GM19397 (cell line): ENCODE results near the gene SIPA1L3.

Experiments used
- ATAC-seq: cut with Tn5 transposase; IDR thresholded peaks from one replicate; pipeline ENCODE4 v1.9.1; 2021; ENCODE audit warnings: mild to moderate bottlenecking, moderate library complexity; ENCODE audit not compliant: unreplicated experiment

SIPA1L3 gene

DNA sequence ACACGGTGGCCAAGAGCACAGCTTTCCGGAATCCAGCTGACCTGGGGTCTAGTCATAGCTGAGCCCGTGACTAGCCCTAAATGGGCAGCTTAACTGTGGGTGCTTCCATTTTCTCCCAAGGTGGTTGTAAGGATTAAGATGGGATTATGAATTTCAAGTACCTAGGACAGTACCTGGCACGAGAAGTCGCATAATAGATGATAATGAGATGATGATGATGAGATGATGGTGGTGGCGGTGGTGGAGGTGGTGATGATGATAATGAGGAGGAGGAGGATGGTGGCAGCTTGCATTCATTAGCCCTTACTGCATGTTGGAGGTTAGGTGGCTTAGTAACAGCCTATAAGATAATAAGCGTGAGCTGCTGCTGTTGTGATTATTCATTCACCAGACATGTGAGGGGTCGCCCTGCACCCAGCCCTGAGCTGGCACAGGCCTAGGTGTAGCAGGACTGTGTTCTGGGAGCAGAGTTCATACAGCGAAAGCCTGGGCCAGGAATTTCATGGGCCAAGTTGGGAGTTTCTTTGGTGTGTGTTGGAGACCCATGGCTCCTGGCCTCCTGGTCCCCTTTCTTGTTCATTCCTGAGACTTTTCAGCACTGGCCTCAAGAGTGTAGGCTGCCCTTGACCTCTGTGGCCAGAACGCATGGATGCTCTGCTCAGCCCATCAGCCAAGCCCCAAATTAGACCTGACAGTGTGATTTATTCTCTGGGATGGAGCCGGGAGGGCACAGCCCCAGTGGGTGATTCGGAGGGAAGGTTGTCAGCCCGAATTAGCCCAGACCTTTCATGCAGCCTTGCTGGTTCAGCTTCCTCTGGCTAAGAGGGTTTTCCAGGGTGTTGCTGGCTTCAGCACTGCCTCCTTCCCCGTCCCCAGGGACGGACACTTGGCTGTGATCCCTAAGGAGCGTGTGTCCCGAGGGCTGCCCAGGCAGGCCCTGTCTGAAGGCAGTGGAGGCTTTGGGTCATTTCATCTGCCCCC, 128.8 kb downstream of the SIPA1L3 start:
- ATAC-seq, result no peak

DNA sequence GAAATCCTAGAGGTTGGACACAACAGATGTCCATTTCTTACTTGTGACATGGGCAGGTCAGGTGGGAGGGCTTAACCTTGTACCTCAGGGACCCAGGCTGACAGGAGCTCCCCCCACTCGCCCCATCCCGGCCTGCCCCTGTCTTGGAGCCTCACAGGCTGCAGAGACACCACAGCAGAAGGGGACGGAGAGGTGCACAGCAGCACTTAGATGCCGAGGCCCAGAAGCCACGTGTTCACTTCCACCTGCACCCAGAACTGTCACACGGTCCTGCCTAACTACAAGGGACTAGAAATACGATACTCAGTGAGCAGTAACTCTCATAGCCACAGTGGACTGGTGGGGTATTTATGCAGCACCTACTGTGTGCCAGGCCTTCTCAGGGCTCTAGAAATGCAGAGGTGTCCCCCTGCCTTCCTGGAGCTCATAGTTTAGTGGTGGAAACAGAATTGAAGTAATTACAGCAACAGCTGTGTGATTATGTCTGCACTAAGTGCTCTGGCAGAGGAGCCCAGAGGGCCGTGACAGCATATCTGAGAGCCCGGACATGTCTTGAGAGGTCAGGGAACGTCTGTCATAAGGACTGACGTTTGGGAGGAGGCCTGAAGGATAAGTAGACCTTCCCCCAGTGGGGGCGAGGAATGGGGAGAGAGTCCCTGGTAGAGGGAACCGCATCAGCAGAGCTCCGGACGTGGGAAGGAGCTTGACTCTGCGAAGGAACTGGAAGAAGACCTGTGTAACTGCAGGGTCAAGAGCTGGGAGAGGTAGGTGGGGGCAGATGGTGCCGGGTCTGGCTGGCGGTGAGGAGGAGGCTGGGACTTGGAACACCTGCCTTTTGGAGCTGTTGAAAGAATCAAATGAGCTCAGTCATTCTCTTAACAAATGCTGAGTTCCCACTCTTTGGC, 130.0 kb downstream of the SIPA1L3 start:
- ATAC-seq, result no peak

DNA sequence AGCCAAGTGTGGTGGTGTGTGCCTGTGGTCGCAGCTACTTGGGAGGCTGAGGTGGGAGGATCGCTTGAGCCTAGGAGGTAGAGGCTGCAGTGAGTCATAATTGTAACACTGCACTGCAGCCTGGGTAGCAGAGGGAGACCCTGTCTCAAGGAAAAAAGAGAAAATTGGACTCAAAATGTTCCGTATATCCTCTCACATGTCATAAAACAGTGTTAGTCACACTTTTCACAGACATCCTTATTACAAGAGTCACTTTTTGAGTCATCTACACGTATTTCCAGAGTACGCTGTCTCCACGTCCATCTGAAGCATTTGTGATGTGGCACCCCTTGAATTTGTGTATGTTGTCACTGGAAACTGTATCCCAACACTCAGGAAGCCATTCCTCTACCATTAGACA, 133.0 kb downstream of the SIPA1L3 start:
- no peak for ATAC-seq

DNA sequence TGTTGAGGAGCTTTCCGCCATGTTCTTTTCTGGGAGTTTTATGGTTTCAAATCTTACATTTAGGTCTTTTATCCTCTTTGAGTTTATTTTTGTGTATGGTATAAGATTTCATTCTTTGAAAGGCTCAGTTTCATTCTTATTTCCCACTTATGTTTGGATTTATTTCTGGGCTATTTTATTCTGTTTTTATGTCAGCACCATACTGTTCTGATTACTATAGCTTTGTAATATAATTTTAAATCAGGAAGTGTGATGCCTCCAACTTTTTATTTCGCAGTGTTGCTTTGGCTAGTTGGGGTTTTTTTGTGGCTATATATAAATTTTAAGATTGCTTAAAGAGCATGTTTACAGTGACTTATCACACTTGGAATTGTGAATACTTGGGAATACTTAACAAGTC, 135.1 kb downstream of the SIPA1L3 start:
- no peak for ATAC-seq

DNA sequence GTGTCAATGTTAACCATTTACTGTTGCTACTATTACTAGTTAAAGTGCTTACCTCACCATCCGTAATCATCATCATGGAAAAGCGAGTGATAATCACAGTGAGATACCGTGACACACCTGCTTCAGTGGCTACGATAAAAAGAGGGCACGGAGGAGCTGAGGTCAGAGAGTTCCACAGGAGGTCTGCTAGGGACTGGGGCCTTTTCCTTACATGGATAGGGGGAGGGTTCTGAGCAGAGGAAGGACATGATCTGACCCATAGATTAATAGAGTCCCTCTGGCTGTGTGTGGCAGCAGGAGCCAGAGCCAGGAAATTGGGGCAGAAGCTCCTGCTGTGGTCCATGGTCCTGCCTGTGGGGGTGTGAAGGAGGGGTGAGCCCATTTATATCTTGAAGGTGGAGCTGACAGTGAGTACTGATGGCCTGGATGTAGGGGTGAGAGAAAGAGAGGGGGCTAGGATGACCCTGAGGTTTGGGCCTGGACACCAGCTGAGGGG, 136.7 kb downstream of the SIPA1L3 start:
- ATAC-seq, result no peak

DNA sequence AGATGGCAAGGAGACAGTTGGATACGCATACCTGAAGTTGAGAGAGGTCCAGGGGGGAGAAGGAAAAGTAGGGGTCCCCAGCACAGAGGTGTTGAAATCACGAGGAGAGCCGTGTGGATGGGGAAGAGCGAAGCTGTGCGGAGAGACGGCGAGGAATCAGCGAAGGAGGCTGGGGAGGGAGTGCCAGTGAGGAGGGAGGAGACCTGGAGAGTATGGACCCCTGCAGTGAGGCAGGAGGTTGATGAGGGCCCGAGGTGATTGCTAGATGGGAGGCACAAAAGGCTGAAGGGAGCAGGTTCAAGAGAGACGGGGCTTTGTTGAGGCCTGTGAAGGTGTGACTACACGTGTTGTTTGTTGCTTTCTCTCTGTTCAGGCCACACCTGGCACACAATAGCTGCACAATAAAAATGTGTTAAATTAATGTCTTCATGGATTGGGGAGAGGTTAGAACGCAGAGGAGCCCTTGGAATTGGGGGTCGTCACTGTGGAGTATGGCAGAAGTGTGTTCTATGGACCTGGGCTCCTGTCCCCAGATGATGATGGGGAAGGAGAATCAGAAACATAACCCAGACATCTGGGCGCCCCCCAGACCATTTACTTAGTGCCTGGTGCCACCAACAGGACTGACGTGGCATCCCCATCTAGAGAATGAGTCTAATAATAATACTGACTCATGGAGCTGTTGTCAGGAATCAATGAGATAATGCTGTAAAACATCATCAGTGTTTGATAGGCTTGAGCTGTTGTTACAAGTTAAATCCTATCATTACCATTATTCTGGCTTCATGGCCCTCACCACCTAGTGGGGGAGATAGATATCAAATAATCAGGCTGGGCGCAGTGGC, 137.5 kb downstream of the SIPA1L3 start:
- ATAC-seq, result no peak

DNA sequence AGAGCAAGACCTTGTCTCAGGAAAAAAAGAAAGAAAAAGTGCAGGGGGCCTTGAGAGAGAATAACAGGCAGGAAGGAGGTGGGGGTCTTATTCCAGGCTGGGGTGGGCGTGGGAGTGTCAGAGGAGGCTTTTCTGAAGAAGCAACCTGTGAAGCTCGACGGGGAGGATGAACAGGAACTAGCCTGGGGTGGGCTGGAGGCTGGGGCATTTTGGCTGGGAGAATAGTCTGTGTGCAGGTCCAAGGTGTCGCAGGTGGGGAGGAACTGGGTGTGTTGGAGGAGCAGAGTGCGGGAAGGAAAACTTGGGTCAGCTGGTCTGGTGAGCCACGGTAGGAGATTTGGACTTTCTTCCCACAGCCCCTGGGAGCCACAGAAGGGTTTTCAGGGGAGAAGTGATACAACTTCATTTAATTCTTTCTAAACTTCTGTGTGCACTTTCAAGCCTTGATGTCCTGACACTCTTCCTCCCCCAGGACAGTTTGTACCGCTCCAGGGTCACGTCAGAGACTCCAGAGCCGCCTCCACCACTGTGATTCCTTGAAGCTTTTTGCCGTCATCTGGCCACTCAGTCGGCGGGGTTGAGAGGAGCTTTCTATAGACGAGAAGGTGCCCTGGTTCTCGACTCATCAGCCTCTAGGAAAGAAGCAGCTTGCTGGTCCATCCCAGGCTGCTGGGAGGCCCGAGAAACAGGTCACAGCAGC, 138.7 kb downstream of the SIPA1L3 start:
- ATAC-seq, result no peak

DNA sequence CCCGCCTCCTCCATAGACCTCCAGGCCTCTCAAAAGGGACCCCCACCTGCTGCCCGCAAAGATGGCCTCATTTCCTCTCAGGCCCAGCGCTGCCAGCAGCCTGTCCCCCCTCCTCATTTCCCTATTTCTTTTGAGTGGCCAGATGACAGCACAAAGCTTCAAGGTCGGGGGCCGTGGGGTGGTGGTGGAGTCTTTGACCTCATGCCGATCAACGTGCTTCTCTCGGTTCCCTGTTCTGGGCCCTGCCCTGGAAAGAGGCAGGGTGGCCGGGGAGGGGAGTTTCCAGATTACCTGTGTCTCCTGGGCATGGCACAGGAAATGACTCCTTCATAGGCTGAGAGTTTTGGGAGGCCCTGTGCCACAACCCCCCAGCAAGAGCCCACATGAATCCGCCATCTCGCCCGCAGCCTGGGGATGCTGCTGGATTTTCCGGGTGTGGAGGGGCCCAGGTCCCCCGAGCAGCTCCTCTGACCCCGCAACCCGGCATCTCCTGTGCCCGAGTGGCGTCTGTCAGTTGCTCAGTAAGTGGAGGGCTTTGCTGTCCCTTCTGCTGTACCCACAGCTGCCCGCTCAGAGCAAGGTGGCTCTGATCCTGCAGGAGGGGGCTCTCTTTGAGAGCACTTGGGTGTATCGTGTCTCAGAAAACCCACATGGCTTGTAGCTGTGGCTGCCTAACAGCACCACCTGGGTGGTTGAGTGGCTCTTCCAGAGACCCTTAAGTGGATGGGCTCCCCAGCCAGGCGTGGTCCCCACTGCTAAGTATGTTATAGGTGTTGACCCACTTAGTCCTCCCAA, 139.4 kb downstream of the SIPA1L3 start:
- no peak for ATAC-seq

DNA sequence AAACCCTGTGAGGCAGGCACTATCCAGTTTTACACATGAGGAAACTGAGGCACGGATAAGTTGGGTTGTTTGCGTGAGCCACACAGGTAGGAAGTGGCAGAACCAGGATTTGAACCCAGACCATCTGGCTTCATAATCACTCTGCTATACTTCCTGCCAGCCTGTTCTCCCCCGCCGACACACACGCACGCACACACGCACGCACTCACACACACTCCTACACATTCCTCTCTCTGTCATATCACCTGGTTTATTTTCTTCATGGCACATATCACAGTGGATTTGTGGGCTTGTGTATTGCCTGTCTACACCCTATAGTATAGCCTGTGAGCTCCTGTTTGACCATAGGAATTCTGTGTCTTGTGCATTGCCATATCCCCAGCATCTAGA, 140.0 kb downstream of the SIPA1L3 start:
- ATAC-seq, result no peak

DNA sequence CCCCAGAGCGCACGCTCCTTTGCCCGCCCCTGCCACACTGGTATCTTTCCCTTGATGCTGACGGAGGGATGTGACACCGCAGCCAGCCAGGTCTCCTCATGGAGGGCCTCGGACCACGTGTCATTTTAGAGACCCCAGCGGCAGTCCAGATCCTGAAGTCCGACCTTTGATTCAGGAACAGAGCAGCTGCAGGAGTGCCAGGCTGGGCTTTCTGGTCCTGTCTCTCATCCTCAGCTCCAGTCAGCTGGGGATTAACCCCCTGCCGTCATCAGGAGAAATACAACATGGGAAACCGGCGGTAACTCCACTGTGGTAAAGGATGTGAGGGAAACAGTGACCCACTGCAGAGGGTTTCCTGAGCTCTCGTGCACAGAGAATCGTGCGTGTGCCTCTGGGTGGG, 140.6 kb downstream of the SIPA1L3 start:
- no peak for ATAC-seq

DNA sequence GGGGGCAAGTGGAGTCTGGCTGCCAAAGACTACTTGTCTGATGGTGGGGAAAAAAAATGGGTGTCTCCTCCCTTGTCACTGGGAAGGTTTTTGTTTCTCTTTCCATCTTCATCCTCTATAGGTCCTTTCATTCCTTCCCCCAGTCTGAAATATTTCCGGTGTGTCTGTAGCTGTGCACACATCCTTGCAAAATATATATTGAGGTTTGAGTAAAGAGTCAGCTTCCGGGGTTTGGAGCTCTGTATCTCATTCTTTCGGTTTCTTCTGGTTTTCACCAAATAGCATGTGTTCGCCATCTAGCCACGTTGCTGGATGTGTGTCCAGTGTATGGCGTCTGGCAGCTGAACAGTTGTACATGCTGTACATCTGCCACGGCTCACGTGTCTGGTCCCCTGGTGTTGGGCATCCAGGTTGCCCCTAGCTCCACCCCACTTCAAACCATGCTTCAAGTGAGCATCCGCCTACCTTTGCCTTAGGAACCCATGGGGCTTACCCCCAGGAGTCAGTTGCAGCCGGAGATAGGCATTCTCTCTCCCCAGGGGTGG, 142.2 kb downstream of the SIPA1L3 start:
- peak; percentile 39 for ATAC-seq

DNA sequence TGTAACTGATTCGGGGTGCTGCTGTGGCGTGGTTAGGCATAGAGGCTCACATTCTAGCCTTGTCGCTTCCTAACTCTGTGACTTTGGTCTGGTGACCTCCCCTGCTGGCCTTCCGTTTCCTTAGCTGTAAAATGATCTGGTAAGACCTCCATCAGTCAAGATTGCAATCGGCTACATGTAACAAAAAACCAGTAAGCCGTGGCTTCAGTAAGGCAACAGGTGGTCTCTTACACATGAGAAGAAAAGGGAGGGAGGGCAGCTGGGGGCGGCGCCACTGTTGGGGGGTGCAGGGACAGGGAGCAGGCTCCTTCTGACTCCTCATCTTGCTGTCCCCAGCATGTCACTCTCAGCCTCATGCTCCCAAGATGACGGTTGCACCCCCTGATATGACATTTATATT, 148.0 kb downstream of the SIPA1L3 start:
- ATAC-seq, result no peak

DNA sequence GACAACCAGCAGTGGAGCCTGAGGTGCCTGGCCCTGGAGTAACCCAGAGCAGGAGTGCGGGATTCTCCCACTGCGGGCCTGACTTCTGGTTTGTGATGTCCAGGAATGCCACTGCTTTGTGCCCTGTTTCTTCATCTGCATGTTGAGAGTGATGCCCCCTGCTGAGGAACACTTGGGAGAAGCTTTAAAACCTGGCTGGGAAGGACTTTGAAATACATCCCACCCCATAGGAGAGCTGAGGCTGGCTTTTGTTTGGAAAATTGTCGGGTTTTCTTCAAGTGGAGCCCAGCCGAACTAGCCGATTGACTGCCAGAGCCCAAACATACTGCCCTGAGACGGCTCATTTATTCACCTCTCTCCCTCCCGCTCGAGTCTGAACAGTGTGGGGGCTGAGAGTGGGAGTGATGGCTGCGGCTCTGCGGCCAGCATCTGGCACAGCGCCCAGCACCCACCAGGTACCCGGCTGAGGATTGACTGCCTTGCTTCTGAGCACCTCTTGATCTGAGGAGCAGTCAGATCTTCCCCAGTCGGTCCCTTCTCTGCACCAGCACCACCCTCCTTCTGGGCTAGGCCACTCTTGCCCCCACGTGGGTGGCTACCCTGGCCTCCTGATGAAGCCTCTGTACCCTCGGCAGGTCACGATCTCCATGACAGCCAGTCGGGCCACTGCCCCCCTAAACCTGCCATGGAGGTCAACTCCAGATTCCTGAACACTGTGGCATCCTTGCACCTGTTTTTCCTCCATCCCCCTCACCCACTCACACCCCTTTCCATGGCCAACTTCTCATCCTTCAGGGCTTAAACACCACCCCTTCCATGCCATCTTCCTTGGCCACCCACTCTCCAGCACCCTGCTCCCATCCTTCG, 148.9 kb downstream of the SIPA1L3 start:
- no peak for ATAC-seq

DNA sequence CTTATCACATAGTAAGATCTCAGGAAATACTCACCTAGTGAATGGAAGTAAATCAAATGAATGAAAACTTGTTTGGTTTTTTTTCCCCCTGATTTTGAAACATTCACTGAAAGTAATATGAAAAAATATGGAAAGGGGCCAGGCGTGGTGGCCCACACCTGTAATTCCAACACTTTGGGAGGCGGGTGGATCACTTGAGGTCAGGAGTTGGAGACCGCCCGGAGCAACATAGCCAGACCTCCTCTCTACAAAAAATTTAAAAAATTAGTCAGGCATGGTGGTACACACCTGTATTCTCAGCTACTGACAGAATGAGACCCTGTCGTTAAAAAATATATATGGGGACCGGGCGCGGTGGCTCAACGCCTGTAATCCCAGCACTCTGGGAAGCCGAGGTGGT, 149.6 kb downstream of the SIPA1L3 start:
- no peak for ATAC-seq

DNA sequence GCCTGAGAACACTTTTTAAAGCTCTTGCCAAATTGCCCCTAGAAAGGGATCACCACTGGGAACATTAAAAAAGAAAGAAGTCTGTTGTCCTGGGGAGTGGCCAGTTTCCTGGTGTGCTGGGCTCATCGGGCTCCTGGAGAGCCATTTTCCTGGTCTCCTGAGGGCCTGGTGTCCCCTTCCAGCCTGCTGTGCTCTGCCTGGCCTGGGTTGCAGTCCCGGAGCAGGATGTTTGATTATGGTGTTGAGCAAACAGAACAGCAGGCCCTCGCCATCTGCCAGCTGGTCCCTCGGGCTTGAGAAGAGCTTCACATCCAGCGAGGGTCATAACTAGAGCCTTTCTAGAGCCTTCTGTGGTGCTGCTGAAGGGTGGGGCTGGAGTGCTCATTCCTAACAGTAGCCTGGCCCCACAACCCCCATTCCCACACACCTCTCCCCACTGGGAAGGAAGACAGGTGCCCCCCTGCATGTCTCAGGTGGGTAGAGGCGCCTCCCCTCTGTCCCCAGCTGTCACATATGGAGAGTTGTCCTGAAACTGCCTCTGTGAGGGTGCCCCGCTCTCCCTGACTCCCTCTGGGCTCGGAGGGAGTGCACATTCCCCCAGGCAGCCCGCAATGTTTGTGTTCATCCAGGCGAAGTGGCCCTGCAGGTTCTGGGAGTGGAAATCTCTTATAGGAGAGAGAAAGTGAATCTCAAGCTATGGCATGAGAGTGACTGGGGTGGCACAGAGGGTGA, 151.1 kb downstream of the SIPA1L3 start:
- ATAC-seq, result no peak

DNA sequence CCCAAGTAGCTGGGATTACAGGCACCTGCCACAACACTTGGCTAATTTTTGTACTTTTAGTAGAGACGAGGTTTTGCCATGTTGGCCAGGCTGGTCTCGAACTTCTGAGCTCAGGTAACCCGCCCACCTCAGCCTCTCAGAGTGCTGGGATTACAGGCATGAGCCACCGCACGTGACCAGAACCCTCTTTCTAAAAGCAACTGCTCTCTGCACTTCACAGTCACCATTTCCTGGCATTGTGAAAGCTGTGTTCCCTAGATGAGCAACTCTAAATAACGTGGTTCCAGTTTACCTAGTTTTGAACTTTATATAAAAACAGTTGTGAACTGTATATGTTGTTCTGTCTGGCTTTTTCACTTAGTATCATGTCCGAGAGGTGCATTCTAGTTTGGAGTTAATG, 152.9 kb downstream of the SIPA1L3 start:
- no peak for ATAC-seq

DNA sequence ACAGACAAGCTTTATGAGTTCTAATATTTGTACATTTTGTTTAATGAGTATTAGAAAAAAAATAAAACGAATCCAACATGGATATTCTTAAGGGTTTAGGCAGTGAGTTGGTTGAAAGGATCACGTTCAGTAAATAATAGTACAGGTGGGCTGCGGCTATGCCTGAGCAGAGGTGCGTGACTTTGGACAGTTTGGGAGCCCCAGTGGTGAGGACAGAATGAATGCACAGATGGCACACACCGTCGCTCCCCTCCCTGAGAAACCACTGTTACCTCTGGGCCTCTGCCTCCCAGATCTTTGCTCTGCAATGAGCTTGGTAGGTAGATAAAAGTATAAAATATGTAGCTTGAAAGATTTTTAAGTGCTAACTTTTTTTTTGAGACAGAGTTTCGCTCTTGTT, 153.3 kb downstream of the SIPA1L3 start:
- ATAC-seq, result no peak
